Memory B cell (primary cell): Measurements from ENCODE around the gene RPS16.
"Not testable (repeated sequence)": the region's sequence is repeated elsewhere in the genome, so short reads cannot be mapped to it uniquely, and the experiment has no call there.

ENCODE experiments used
- ATAC-seq: fragments of 150-1000 bp; cut with Tn5 transposase; 2 replicates; pipeline ENCODE4 v1.10.0; 2021; ENCODE audit warnings: low read depth, mild to moderate bottlenecking, moderate library complexity
- DNase-seq, 2 donors: peaks; one replicate each; pipeline ENCODE4 v3.0.0; 2022; ENCODE audit warnings: low spot score in 2 of 2
- H3K27ac Mint-ChIP-seq: one replicate; pipeline ENCODE4 v1.8.0; 2022; ENCODE audit warnings: mild to moderate bottlenecking, moderate library complexity, mixed read lengths
- H3K27me3 Mint-ChIP-seq: one replicate; pipeline ENCODE4 v1.8.0; 2022; ENCODE audit warnings: mixed read lengths
- H3K36me3 Mint-ChIP-seq: one replicate; pipeline ENCODE4 v1.8.0; 2022; ENCODE audit warnings: mild to moderate bottlenecking, mixed read lengths
- H3K4me1 Mint-ChIP-seq: one replicate; pipeline ENCODE4 v1.8.0; 2022; ENCODE audit warnings: mixed read lengths
- H3K4me3 Mint-ChIP-seq: one replicate; pipeline ENCODE4 v1.8.0; 2022; ENCODE audit warnings: mild to moderate bottlenecking, moderate library complexity, mixed read lengths
- H3K9me3 Mint-ChIP-seq: one replicate; pipeline ENCODE4 v1.8.0; 2022; ENCODE audit warnings: mixed read lengths

The RPS16 gene

GRCh38 chr19:39435499-39436349 is at the start of gene RPS16:
RPS16 (minus strand) TSS chr19:39435949; CDS start chr19:39435895, 54 bp downstream.
- H3K9me3 Mint-ChIP-seq = no peaks in the 10 kb centered on the region
- H3K27me3 Mint-ChIP-seq = no peaks in the 10 kb centered on the region
- H3K4me1 Mint-ChIP-seq = peaks cover 31% of the 10 kb centered on the region
- H3K27ac Mint-ChIP-seq = peak within 1 kb of the TSS; percentile 98
- H3K36me3 Mint-ChIP-seq = peaks cover 13% of the 10 kb centered on the region
- H3K4me3 Mint-ChIP-seq = peak within 1 kb of the TSS; percentile 99
- peak; percentile 87 for ATAC-seq
- DNase-seq = peak; percentile 94 to 97

DNA sequence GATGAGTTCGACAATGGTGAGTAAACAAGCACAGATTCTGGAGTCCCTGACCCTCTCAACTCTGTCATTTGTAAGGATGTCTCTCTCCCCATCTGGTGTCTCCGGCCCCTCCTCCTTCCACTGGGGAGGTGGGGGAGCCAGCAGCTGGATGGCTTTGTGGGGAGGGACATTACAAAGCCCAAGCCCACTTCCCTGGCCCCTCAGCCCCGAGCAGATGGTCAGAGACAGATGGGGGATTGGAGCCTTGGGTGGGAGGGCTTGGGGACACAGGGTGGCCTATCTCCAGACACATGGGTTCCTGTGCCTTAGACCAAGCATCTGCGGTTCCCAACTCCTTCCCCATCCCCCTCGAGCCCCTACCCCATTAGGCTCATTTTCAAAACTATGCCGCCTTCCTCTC is 47.4 kb upstream of the RPS16 start:
- ATAC-seq (no peak), DNase-seq (no peak)
- H3K36me3 Mint-ChIP-seq = peaks cover 14% of the 10 kb centered on the region
- H3K9me3 Mint-ChIP-seq = no peaks in the 10 kb centered on the region
- no peaks in the 10 kb centered on the region for H3K27me3 Mint-ChIP-seq
- no peak overlapping the region for H3K4me3 Mint-ChIP-seq
- H3K27ac Mint-ChIP-seq = no peak overlapping the region
- peaks cover 21% of the 10 kb centered on the region for H3K4me1 Mint-ChIP-seq

GRCh38 chr19:39481676-39482075 is 45.9 kb upstream of the RPS16 start:
- H3K27ac Mint-ChIP-seq = peak overlapping the region; percentile 91
- no peaks in the 10 kb centered on the region for H3K9me3 Mint-ChIP-seq

GRCh38 chr19:39481229-39481545 is 45.4 kb upstream of the RPS16 start:
- no peak for DNase-seq
- Mint-ChIP-seq H3K9me3 (no peaks in the 10 kb centered on the region), H3K4me1 (peaks cover 21% of the 10 kb centered on the region), H3K36me3 (peaks cover 9% of the 10 kb centered on the region), H3K27me3 (no peaks in the 10 kb centered on the region), H3K4me3 (peak overlapping the region; percentile 92), H3K27ac (peak overlapping the region; percentile 91)
- no peak for ATAC-seq

More at GRCh38 chr19:39481676-39482075, 45.9 kb upstream of the RPS16 start:
- peak overlapping the region; percentile 92 for H3K4me3 Mint-ChIP-seq
- no peak for ATAC-seq
- H3K4me1 Mint-ChIP-seq = peaks cover 21% of the 10 kb centered on the region
- peaks cover 7% of the 10 kb centered on the region for H3K36me3 Mint-ChIP-seq
- H3K27me3 Mint-ChIP-seq = no peaks in the 10 kb centered on the region
- DNase-seq = no peak

- H3K36me3 Mint-ChIP-seq = peaks cover 8% of the 10 kb centered on the region
- no peaks in the 10 kb centered on the region for H3K9me3 Mint-ChIP-seq
- peak within 1 kb of the TSS; percentile 92 for H3K4me3 Mint-ChIP-seq
- H3K4me1 Mint-ChIP-seq = peaks cover 21% of the 10 kb centered on the region
- DNase-seq (peak; percentile 94), ATAC-seq (peak; percentile 97)
- H3K27me3 Mint-ChIP-seq = no peaks in the 10 kb centered on the region
- peak within 1 kb of the TSS; percentile 91 for H3K27ac Mint-ChIP-seq
Measured at GRCh38 chr19:39480337-39481228, 44.8 kb upstream of the RPS16 start, which contains the start of gene TIMM50. TIMM50 (plus strand) TSS chr19:39480838; CDS start chr19:39480854, 16 bp downstream.

DNA sequence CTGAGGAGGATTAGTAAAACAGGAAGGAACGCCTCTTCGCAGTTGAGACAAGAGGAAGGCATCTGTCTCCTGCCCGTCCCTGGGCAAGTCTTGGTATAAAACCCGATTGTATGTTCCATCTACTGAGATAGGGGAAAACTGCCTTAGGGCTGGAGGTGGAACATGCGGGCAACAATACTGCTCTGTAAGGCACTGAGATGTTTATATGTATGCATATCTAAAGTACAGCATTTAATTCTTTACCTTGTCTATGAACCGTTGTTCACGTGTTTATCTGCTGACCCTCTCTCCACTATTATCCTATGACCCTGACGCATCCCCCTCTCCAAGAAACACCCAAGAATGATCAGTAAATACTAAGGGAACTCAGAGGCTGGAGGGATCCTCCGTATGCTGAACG is 44.2 kb upstream of the RPS16 start:
- Mint-ChIP-seq H3K27me3 (no peaks in the 10 kb centered on the region), H3K27ac (peak overlapping the region; percentile 91), H3K36me3 (peaks cover 11% of the 10 kb centered on the region), H3K4me1 (peaks cover 21% of the 10 kb centered on the region), H3K4me3 (peak overlapping the region; percentile 92), H3K9me3 (no peaks in the 10 kb centered on the region)
- no peak for ATAC-seq
- no peak for DNase-seq

GRCh38 chr19:39479319-39479801 is 43.6 kb upstream of the RPS16 start:
- not testable (repeated sequence) for ATAC-seq, H3K9me3 Mint-ChIP-seq, DNase-seq, H3K27me3 Mint-ChIP-seq
- H3K4me1 Mint-ChIP-seq = peaks cover 21% of the 10 kb centered on the region
- peaks cover 16% of the 10 kb centered on the region for H3K36me3 Mint-ChIP-seq
- peak overlapping the region; percentile 91 for H3K27ac Mint-ChIP-seq
- peak overlapping the region; percentile 92 for H3K4me3 Mint-ChIP-seq

DNA sequence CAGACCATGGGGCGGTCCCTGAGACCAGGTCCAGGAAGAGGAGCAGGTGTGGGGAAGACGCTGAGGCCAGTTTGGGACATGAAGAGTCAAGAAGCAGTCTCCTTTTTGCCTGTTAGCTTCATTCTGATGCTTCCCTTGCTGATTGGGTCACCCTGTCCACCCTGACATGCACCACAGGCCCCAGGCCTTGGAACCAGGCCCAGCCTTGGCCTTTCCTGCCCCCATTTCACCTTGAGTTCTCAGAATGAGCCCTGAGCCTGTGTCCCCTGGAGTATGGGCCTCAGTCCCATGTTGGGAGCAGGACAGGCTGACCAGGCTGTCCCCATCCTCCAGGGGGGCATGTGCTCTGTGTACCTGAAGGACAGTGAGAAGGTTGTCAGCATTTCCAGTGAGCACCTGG is 40.0 kb upstream of the RPS16 start:
- ATAC-seq = no peak
- H3K4me1 Mint-ChIP-seq = peaks cover 17% of the 10 kb centered on the region
- H3K27ac Mint-ChIP-seq = no peak overlapping the region
- no peaks in the 10 kb centered on the region for H3K27me3 Mint-ChIP-seq
- no peaks in the 10 kb centered on the region for H3K9me3 Mint-ChIP-seq
- no peak for DNase-seq
- H3K4me3 Mint-ChIP-seq = no peak overlapping the region
- H3K36me3 Mint-ChIP-seq = peaks cover 28% of the 10 kb centered on the region

- peaks cover 37% of the 10 kb centered on the region for H3K36me3 Mint-ChIP-seq
- H3K9me3 Mint-ChIP-seq = no peaks in the 10 kb centered on the region
- no peaks in the 10 kb centered on the region for H3K27me3 Mint-ChIP-seq
- no peak overlapping the region for H3K4me3 Mint-ChIP-seq
- H3K27ac Mint-ChIP-seq = peak overlapping the region; percentile 73
- peaks cover 9% of the 10 kb centered on the region for H3K4me1 Mint-ChIP-seq
- DNase-seq (peak; percentile 67 to 77), ATAC-seq (peak; percentile 92)
Measured at GRCh38 chr19:39474139-39474620, 38.4 kb upstream of the RPS16 start.

GRCh38 chr19:39473443-39473960 is 37.8 kb upstream of the RPS16 start:
- Mint-ChIP-seq H3K27ac (no peak overlapping the region), H3K9me3 (no peaks in the 10 kb centered on the region), H3K4me1 (peaks cover 9% of the 10 kb centered on the region), H3K4me3 (no peak overlapping the region), H3K36me3 (peaks cover 41% of the 10 kb centered on the region), H3K27me3 (no peaks in the 10 kb centered on the region)
- DNase-seq (no peak), ATAC-seq (no peak)

GRCh38 chr19:39472746-39473442 is 37.1 kb upstream of the RPS16 start:
- Mint-ChIP-seq H3K27me3 (no peaks in the 10 kb centered on the region), H3K4me3 (no peak overlapping the region), H3K4me1 (peaks cover 9% of the 10 kb centered on the region), H3K27ac (no peak overlapping the region), H3K9me3 (no peaks in the 10 kb centered on the region), H3K36me3 (peaks cover 44% of the 10 kb centered on the region)
- no peak for ATAC-seq
- DNase-seq = no peak

DNA sequence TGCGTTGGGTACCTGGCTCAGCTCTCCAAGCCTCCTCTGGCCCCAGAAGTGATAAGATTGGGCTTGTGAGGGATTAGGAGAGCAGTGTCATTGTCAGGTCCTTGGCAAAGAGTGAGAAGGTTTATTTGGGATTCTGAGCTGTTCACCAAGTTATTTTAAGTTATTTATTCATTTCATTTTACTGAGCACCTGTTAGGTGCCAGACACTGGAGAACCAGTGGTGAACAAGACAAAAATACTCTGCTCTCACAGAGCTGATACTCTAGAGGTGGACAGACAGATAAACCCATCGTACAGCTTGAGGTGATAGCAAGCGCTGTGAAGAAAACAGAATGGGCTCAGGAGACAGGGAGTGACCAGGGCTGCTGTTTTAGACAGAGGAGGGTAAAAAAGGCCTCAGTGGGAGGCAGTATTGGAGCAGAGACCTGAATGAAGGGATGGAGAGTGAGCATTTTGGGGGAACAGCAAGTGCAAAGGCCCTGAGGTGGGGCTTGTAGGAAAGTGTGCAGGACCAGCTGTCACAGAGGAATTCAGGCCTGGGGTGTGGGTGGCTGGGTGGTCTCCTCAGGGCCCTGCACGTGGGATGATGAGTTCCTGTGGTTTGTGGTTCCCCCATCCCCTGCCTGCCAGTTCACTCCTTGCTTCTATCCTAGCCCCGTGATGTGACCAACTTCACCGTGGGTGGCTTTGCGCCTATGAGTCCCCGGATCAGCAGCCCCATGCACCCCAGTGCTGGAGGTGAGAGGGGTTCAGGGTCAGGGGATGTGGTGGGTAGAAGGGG is 36.2 kb upstream of the RPS16 start:
- no peak overlapping the region for H3K4me3 Mint-ChIP-seq
- H3K27ac Mint-ChIP-seq = no peak overlapping the region
- peaks cover 44% of the 10 kb centered on the region for H3K36me3 Mint-ChIP-seq
- ATAC-seq = no peak
- H3K4me1 Mint-ChIP-seq = peaks cover 9% of the 10 kb centered on the region
- no peaks in the 10 kb centered on the region for H3K27me3 Mint-ChIP-seq
- no peaks in the 10 kb centered on the region for H3K9me3 Mint-ChIP-seq
- DNase-seq = no peak
